Hematopoietic multipotent progenitor cell treated with erythropoietin and hydrocortisone succinate and interleukin-3 and kit ligand, for 8 days (in vitro differentiated cells): Measurements from ENCODE around the gene ZNF410.

ENCODE experiments used
- DNase-seq: peaks from one replicate; pipeline ENCODE4 v3.0.0-alpha.2; 2015

The ZNF410 gene

GRCh38 chr14:73955674-73956073, 69.0 kb downstream of the ZNF410 start:
- DNase-seq = no peak

- no peak for DNase-seq
These were observed 71.9 kb downstream of the ZNF410 start for GRCh38 chr14:73958591-73958990.

GRCh38 chr14:73961192-73961591, 74.5 kb downstream of the ZNF410 start:
- no peak for DNase-seq

- no peak for DNase-seq
These were observed 78.6 kb downstream of the ZNF410 start for GRCh38 chr14:73965216-73965615.

GRCh38 chr14:73968885-73969284, 82.2 kb downstream of the ZNF410 start:
- no peak for DNase-seq

GRCh38 chr14:73973497-73973896, 86.8 kb downstream of the ZNF410 start:
- peak; percentile 21 for DNase-seq

- no peak for DNase-seq
These were observed 89.5 kb downstream of the ZNF410 start for GRCh38 chr14:73976125-73976524.

GRCh38 chr14:73977896-73978295, 91.2 kb downstream of the ZNF410 start:
- DNase-seq = no peak
